GM12864 (cell line): ENCODE measurements around the gene PDGFRB.

ENCODE experiments used
- DNase-seq: peaks from one replicate; pipeline ENCODE4 v3.0.0-alpha.2; 2011; ENCODE audit warnings: low read depth
- H3K4me3 ChIP-seq: 2 replicates; pipeline ENCODE4 v1.5.1; 2011; ENCODE audit warnings: mild to moderate bottlenecking, low read depth, low read length, control low read depth
- CTCF ChIP-seq: IDR thresholded peaks from 2 replicates; pipeline ENCODE4 v1.5.1; 2011; ENCODE audit warnings: low read depth, mild to moderate bottlenecking, moderate library complexity, low read length, control low read depth, inconsistent platforms; ENCODE audit errors: missing control alignments

Gene PDGFRB

GRCh38 chr5:150068472-150068871, 87.2 kb downstream of the PDGFRB start:
- no peak for DNase-seq
- H3K4me3 ChIP-seq = no peak overlapping the region
- no peak for TF ChIP-seq CTCF

- H3K4me3 ChIP-seq = no peak overlapping the region
- DNase-seq = no peak
- TF ChIP-seq CTCF = no peak
Measured at GRCh38 chr5:150068071-150068470, 87.6 kb downstream of the PDGFRB start.

GRCh38 chr5:150067405-150067960, 88.2 kb downstream of the PDGFRB start:
- no peak for TF ChIP-seq CTCF
- DNase-seq = no peak
- H3K4me3 ChIP-seq = no peak overlapping the region

- DNase-seq = no peak
- TF ChIP-seq CTCF = no peak
- H3K4me3 ChIP-seq = no peak overlapping the region
Measured at GRCh38 chr5:150066901-150067396, 88.7 kb downstream of the PDGFRB start.

- DNase-seq = no peak
- no peak for TF ChIP-seq CTCF
- no peak overlapping the region for H3K4me3 ChIP-seq
Measured at GRCh38 chr5:150066436-150066835, 89.2 kb downstream of the PDGFRB start.

- DNase-seq = no peak
- no peak for TF ChIP-seq CTCF
- H3K4me3 ChIP-seq = no peak overlapping the region
Measured at GRCh38 chr5:150065886-150066285, 89.8 kb downstream of the PDGFRB start.

GRCh38 chr5:150065346-150065745, 90.3 kb downstream of the PDGFRB start:
- no peak overlapping the region for H3K4me3 ChIP-seq
- DNase-seq = no peak
- no peak for TF ChIP-seq CTCF
